22Rv1 (cell line): Measurements from ENCODE around the gene WASHC2A.
"Not testable (repeated sequence)": the region's sequence is repeated elsewhere in the genome, so short reads cannot be mapped to it uniquely, and the experiment has no call there.

Source experiments
- CTCF ChIP-seq: fragments of 450-650 bp; IDR thresholded peaks from 2 replicates; pipeline ENCODE4 v1.5.1; 2017; ENCODE audit warnings: mild to moderate bottlenecking
- ZFX ChIP-seq: fragments of 450-650 bp; IDR thresholded peaks from 2 replicates; pipeline ENCODE4 v1.6.1; 2017; ENCODE audit warnings: antibody characterized with exemption, borderline replicate concordance

GRCh38 chr10:50094630-50095029 lies 26.9 kb downstream of the WASHC2A start:
- not testable (repeated sequence) for TF ChIP-seq CTCF, ZFX
